AG08395 (cell line): ENCODE data around the gene RPP30.
"Not testable (repeated sequence)": the region's sequence is repeated elsewhere in the genome, so short reads cannot be mapped to it uniquely, and the experiment has no call there.

Experiments
- DNase-seq: peaks from one replicate; pipeline ENCODE4 v3.0.0; 2012; ENCODE audit warnings: mixed read lengths, low spot score

The RPP30 gene

DNA sequence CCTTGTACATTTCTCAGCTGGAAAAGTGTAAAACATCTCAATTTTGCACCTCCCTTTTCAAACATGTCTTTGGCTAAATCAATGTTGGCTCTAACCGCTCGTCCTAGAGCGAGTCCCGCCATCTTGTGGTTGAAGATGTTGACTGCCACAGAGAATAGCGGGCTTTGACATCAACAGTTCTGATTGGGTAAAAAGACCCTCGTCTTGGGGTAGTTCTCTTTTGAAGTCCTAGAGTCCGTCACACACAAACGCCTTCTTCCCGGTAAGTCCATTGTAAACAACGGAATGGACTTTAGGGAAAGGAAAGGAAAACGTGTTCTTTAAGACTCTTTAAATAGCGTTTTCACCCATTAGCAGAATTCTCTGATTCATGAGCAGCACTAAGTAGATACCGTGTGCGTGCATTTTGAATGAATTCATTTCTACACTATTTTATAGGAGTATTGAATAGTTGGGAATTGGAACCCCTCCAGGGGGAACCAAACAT, 452 bp upstream of the RPP30 start:
- peak; percentile 59 for DNase-seq

DNA sequence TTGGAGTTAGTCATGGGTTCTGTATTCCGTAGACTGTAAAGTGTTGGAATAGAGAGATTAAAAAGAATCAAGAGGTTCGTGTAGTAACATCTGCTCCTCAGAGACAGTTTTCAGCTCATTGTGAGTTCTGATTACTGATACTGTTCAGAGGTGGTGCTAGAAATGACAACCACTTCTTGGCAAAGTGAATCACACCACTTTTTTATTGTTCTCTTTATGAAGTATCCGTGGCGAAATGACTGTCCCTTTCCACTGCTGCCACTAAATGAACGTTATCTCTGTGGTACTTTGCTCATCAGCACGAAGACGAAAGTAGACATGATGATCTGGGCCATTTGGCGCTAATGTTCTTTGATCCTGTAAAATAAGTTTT, 860 bp downstream of the RPP30 start:
- no peak for DNase-seq

DNA sequence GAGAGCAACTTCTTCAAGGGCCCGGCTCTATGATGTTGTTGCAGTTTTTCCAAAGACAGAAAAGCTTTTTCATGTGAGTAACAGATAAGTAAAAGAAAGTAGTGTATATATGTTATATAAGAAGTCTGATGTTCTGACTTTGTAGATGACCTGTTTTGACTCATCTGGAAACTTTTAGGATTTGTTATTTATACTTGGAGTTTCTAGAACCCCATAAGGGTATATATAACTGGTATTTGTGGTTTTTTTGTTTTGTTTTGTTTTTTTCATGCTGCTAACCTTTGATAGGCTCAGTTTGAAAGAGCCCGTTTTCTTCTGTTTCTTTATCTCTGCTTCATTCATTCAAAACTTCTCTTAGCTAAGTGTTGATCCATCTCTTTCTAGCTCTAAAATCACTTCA, 7.3 kb downstream of the RPP30 start:
- DNase-seq, result no peak

DNA sequence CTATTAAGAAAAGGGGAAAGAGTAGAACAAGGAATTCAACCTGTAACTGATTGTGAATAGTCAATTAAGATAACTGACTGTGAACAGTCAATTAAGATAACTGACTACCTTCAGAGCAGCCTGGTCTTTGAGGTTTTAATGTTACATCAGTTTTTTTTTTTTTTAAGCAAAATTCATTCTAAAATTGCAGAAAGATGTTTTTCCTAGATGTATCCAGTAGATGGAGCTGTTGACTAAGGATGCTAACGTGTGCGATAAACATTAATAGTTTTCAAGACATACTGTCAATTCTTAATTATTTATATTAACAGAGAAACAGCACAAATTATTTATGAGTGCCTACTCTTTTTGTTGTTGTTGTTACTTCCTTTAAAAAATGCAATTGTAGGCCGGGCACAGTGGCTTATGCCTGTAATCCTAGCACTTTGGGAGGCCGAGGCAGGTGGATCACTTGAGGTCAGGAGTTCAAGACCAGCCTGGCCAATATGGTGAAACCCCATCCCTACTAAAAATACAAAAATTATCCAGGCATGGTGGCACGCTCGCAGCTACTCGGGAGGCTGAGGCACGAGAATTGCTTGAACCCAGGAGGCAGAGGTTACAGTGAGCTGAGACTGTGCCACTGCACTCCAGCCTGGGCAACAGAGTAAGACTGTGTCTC, 8.4 kb downstream of the RPP30 start:
- peak; percentile 30 for DNase-seq

DNA sequence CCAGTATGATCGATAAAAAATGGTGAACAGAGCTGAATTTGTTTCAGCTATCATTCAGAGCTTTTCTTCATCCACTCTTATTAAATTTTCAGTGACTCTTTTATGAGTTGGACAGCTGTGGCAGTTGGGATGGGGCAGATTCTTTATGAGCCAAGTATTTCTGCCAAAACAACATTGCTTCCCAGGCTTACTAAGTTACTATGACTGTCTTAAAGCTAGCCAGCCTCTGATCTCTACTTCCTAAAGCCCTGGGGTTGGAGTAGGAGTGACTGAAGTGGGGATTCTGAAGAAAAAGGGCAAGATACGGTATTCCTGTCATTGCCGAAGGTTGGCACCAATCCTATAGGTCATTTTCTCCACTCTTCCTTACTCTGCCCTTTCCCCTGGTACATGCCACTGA, 12.7 kb downstream of the RPP30 start:
- peak; percentile 25 for DNase-seq

DNA sequence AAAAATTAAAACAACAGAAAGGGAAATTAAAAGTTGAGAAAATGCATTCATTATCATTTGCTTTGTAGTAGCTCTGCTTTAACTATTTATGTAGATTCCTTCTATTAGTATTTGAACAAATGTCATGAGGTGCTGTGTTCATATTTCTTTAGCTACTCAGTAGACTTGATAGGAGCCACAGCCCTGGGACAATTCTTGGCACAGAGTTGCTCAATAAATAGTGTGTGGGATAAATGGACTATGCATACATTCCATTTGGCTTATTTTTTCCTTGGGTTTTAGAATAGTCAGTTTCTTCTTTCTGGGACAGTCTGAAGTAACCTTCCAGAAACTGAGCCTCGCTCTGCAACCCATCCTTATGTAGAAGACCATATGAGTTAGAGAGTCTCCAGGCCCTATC, 13.4 kb downstream of the RPP30 start:
- DNase-seq, result peak; percentile 68

DNA sequence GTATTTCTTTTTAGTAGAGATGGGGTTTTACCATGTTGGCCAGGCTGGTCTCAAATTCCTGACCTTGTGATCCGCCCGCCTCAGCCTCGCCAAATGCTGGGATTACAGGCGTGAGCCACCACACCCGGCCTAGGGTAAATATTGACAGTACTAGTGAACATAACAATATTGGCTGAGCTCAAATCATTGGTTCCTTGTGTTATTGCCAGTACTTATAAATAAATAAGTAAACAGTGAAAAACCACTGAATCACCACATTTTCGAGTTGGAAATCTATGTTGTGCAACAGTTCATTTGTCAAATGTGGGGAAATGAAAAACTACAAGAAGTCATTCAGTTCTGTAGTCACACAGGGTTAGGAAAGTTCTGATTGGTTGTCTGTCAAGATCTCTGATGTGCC, 15.8 kb downstream of the RPP30 start:
- no peak for DNase-seq

DNA sequence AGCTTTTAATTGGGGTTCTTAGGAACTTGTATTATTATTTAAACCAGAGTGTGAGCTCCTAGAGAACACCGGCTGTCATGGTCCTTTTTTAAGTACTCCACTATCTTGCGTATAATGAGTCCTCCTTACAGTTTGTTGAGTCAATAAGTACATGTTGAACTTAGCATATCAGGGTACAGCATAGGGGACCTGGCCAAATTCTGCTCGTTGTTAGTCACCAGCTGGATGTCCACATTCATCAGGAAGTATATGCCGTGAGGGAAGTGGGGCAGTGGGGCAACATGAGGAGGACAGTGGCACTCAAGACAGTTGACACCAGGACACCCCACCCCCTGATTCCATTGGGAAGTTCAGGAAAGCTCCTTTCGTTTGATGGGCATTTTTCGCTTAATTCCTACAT, 16.6 kb downstream of the RPP30 start:
- no peak for DNase-seq

DNA sequence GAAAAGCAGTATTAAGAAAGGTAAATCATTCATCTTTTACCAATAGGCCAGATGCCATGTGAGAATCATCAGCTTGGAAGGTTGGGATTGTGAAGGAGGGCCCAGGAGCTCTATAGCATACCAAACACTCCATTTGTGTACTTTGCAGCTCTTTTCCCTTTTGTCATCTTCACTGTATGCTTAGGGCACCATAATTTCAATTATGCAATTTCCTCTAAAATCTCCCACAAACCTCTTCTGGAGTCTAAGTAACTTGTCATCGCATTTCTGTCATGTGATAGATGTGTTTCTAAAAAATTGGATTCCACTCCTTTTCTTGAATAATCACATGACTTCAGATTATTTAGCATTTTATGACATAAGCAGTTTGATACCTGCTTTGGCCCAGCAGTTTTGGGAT, 17.9 kb downstream of the RPP30 start:
- DNase-seq, result no peak

DNA sequence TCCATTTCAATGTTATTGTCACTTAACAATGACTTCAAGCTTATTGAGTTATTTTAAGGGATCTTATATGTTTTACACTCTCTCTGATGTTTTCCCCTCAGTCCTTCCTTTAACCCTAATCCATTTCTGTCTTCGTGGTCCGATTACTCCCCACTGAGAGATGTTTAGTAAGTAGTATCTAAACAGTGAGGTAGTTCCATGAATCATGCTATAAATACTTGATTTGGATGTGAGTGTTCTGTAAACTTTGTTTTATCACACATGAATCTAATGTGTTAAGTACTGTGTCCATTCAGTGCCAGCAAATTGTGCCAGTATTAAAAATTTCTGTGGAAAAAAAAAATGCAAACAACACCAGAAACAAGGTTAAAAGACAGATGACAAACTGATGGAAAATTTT, 18.6 kb downstream of the RPP30 start:
- no peak for DNase-seq

DNA sequence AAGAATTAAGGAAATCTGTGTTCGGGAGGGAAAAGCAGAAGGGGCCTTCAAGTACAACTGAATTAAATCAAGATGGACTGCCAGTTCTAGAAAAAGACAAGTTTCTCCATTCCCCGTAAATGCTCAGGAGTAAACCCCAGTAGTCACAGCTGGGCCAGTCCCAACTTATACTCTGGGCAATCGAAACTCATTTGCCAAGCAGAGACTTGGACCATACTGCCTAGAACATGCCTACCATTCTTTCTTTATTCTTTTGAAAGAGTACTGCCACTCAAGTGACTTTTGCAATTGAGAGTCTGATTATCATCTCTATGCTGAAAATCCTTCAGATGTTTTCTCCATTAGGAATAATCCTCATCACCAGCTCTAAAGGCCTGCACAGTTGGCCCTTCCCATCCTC, 21.4 kb downstream of the RPP30 start:
- no peak for DNase-seq

DNA sequence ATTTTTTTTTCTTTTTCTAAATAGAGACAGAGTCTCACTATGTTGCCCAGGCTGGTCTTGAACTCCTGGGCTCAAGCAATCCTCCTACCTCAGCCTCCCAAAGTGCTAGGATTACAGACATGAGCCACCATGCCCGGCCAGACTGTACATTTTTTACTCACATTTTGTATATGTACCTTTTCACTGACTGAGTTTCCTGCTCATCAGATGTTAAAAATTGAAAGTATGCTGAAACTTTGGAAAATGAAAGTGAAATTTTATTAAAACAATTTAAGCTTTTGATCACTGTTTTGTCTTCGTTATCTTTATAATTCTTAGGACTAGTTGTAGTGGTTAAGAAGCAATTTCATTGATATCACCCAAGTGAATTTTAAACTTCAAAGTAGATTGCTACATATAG, 25.1 kb downstream of the RPP30 start:
- DNase-seq, result not testable (repeated sequence)

DNA sequence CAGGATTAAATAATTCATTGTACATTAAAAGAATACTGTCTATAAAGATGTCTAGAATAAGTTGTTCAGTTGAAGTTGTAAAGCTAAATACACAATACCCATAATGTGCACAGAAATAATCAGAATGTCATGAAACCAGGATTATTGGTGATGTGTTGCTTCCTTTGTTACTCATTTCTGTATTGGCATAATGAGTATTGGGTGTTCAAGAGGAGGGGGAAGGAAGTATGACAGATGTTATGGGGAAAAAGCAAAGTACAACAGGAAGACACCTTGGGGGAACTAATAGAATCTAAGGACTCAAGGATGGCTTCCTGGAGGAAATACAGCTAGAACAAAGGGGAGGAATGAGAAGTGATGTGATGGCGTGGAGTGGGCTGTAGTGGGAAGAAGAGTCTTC, 34.2 kb downstream of the RPP30 start:
- no peak for DNase-seq

DNA sequence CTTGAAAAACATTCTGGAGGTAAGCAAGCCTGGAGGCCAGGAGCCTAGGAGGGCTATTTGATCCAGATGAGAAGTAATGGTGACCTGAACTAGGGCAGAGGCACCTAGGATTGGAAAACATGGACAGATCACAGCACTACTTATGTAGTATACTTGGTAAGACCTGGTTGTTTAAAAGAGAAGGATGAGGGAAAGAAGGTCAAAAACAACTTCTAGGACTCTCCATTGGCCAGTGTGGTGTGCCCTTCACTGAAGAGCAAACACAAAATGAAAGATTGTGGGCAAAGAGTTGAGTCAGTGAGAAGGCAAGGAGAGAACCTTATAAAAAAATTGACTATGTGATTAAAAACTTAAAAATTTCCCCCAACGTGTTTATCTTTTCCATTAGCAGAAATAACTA, 34.8 kb downstream of the RPP30 start:
- no peak for DNase-seq

DNA sequence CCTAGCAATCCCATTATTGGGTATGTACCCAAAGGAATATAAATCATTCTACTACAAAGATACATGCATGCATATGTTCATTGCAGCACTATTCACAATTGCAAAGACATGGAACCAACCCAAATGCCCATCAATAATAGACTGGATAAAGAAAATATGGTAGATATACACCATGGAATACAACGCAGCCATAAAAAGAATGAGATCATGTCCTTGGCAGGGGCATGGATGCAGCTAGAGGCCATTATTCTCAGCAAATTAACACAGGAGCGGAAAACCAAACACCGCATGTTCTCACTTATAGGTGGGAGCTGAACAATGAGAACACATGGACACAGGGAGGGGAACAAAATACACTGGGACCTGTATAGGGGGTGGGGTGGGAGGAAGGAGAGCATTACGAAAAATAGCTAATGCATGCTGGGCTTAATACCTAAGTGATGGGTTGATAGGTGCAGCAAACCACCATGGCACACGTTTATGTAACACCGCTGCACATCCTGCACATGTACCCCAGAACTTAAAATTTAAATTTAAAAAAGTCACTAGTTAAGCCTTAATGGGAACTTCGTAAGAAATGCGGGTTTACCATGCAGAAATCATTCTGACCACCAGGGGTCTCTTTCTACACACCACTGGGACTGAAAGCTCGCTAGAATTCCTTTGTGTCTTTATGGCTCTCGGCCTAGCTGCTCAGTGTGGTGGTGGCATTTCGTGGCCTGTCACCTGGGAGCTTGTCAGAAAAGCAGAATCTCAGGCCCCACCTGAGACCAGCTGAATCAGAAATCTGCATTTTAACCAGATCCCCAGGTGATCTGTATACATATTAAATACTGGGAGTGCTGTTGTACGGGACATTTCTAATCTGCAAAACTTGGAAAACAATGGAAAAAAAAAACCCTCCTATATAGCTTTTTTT, 39.6 kb downstream of the RPP30 start:
- peak; percentile 72 for DNase-seq

DNA sequence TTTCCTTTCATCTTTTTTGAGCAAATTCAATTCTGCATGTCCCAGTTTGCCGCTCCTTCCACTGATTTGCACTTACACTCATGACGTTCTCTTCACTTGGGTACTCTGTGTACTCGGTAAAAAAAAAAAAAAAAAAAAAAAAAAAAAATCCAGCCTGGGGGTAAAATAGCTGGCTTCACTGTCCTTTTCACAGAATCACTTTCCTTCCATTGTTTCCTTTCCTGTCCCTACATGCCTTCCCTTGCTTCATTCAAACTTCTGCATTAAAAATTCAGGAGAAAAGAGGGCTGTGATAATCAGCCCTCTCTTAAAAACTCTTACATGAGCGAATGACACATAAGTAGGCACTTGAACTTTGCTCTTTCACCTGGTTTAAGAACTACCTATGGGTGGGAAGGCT, 40.4 kb downstream of the RPP30 start:
- no peak for DNase-seq

DNA sequence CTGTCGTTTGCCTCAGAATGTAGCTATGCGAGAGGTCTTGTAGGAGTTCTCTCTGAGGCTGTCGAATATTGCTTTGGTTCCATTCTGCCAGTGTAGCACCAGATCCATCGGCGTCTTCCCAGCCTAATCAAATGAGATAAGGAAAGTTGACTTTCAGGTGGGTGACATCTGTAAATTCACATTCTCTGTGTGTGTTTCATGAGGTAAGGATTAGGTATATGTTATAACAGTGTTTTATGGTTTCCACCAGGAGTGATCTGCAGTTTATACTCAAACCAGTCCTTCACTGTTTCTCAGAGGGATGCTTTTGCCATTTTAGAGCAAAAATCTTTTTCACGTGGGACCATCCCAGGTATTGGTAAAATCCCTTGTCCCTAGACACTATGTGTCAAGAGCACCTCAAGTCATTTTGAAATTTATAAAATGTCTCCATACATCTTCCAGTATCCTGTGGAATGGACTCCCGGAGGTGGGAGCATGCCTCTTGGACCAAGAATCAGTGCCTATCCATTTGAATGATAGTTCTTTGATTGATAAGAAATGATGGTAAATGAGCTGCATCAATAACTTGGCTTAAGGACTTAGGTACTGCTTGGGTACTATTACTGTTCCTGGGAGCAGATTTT, 41.2 kb downstream of the RPP30 start:
- no peak for DNase-seq

DNA sequence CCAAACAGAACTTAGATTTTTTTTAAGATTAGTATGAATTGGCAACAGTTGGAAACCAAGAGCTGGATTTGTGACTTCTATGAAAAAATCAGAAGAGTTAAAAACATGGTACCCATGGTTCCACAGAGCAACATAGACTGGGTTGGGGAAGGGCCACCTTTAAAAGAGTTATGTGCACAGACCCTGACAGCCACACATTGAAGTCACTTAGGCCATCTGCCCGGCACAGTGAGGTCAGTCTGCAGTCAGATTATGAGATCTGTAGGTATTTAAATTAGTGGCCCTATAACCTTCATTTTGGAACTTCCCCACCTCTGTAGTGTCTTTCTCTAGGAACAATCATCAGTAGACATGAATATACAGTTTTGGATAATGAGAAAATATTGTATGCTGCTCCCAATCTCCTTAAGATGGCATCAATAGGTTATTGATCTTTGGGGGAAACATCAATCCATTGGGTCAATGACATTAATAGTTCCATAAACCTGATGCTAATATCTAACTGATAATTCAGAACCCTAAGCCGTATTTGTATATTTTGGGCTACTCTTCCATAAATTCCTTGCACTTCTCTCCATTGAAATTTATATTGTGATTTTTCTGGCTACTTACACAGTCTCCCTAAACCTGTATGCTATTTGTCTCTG, 42.1 kb downstream of the RPP30 start:
- no peak for DNase-seq

DNA sequence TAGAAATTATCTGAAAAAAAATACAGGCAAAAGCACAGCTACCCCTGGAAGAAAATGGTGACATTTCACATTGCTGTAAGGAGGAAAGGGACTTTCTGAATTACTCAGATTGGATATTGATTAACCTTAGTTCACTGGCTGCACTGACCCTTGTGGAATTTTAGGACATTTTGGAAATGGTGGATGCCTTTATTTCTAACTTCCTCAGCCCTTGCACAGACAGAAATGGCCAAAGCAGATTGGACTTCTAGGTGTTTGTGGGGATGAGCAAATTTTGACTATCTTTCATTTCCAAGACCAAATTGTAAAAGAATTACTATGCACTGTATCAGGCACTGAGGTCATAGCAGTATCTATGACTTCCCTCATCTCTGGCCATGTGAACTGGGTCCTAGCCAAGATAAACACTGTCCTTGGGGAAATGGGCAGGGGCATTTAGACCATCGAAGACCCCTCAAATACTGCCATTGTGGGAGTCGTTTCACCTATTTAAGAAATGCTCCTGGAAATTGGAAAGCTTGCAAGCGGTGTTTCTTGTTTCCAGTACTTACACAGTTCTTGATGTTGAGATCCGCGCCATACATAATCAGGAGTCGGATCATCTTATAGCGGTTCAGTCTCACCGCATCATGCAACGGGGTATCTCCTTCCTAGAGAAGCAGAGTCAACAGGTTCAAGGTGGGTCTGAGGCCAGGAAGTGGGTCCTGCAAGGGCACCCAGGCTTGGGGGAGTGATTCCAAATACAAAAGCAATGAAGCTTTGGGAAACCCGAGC, 43.4 kb downstream of the RPP30 start:
- DNase-seq, result no peak

DNA sequence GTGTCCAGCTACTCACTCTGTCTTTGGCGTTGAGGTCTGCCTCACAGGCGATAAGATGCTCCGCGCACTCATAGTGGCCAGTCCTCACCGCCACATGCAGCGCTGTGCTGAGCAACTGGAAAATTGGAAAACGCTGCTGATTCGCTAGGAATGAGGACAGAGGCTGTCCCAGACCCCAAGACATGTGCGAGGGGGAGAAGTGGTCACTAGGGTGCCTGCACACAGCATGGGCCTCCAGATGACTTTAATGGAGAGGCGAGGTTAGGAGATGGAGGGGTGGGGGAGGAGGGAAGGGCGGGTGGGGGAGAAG, 43.9 kb downstream of the RPP30 start:
- no peak for DNase-seq

DNA sequence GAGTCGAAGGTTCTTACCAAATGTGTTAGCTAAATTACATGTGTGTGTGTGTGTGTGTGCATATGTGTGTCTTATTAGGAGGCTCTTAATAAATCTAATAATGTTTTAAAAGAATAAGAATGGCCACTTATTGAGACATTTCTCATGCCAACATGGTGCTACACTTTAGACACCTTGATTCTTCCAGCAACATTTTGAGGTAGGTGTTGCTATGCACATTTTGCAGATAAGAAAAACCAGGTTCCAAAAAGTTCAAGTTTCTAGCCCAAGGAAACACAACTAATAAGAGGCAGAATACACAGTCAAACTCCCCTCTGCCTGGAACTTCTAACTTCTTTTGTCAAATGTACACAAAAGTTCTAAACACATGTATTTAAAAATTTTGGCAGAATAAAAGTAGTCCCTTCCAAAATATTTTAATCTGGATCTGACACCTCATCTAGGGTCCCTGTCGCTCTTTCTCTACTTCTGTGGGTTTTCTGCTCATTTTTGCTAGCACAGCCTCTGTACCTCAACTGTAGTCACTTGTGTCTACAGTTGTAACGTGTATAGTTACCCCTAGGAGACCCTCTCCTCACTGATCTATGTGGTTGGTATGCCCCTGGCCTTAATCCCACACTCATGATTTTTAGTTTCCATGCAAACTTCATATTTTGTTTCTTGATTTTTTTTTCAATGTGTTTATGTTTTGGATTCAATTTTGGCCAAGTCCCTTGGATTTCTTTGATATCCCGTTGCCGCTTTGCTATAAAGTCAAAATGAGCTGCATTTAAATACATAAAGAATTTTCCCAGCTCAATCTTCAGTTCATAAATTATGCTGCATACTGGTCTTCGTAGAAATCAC, 44.8 kb downstream of the RPP30 start:
- DNase-seq, result no peak
